GM23338 (cell line): ENCODE measurements around the gene DGKH. TPM values are rescaled to one million over a fixed set of nuclear protein-coding genes. Genes with fewer than 3 reads are reported as not detected.

Experiments
- ATAC-seq: fragments of 200-7000 bp; cut with Tn5 transposase; 3 replicates; pipeline ENCODE4 v1.9.1; 2020
- DNase-seq: peaks from one replicate; pipeline ENCODE4 v3.0.0-alpha.2; 2015; ENCODE audit warnings: low spot score
- H2AFZ ChIP-seq: fragments of 200-600 bp; sonication (generic); 2 replicates; pipeline ENCODE4 v1.8.0; 2016; ENCODE audit warnings: antibody characterized with exemption, mild to moderate bottlenecking, moderate library complexity
- H3F3A ChIP-seq: fragments of 200-600 bp; sonication (generic); replicated peaks from 2 replicates; pipeline ENCODE4 v1.8.0; 2017; ENCODE audit warnings: antibody characterized with exemption, mixed run types, low read depth
- H3K27ac ChIP-seq: fragments of 200-600 bp; sonication (generic); 2 replicates; pipeline ENCODE4 v1.6.1; 2016; ENCODE audit warnings: low read depth
- H3K27me3 ChIP-seq: fragments of 200-600 bp; sonication (generic); 2 replicates; pipeline ENCODE4 v1.8.0; 2016; ENCODE audit warnings: mild to moderate bottlenecking, mixed run types, moderate library complexity; ENCODE audit not compliant: insufficient read depth
- H3K36me3 ChIP-seq: fragments of 200-600 bp; sonication (generic); 2 replicates; pipeline ENCODE4 v1.8.0; 2016; ENCODE audit warnings: mild to moderate bottlenecking; ENCODE audit not compliant: insufficient read depth
- H3K4me1 ChIP-seq: fragments of 200-600 bp; sonication (generic); 2 replicates; pipeline ENCODE4 v1.8.0; 2016; ENCODE audit warnings: mild to moderate bottlenecking, moderate library complexity; ENCODE audit not compliant: insufficient read depth
- H3K4me2 ChIP-seq: fragments of 200-600 bp; sonication (generic); 2 replicates; pipeline ENCODE4 v1.7.1; 2017; ENCODE audit warnings: mixed run types
- H3K4me3 ChIP-seq: fragments of 200-600 bp; sonication (generic); 2 replicates; pipeline ENCODE4 v1.6.1; 2016; ENCODE audit warnings: mixed run types
- H3K79me2 ChIP-seq: fragments of 200-600 bp; sonication (generic); replicated peaks from 2 replicates; pipeline ENCODE4 v1.8.0; 2017; ENCODE audit warnings: mild to moderate bottlenecking; ENCODE audit not compliant: insufficient read depth
- H3K9me2 ChIP-seq: fragments of 200-600 bp; sonication (generic); 2 replicates; pipeline ENCODE4 v1.8.0; 2017; ENCODE audit not compliant: insufficient read depth
- H4K20me1 ChIP-seq: fragments of 200-600 bp; sonication (generic); replicated peaks from 2 replicates; pipeline ENCODE4 v1.8.0; 2017; ENCODE audit warnings: mild to moderate bottlenecking; ENCODE audit not compliant: insufficient read depth
- H3K27ac Mint-ChIP-seq: 2 replicates; pipeline ENCODE4 v1.8.0; 2020; ENCODE audit warnings: inconsistent platforms, mild to moderate bottlenecking, moderate library complexity, mixed read lengths
- H3K27me3 Mint-ChIP-seq: 3 replicates; pipeline ENCODE4 v1.8.0; 2022; ENCODE audit warnings: low read depth, mild to moderate bottlenecking, moderate library complexity, mixed read lengths, inconsistent platforms; ENCODE audit not compliant: insufficient read depth, poor library complexity
- H3K36me3 Mint-ChIP-seq: 3 replicates; pipeline ENCODE4 v1.8.0; 2021; ENCODE audit warnings: low read depth, mild to moderate bottlenecking, inconsistent platforms, moderate library complexity, mixed read lengths
- H3K4me1 Mint-ChIP-seq: 3 replicates; pipeline ENCODE4 v1.8.0; 2020; ENCODE audit warnings: mild to moderate bottlenecking, inconsistent platforms, mixed read lengths
- H3K4me3 Mint-ChIP-seq: 3 replicates; pipeline ENCODE4 v1.8.0; 2021; ENCODE audit warnings: moderate library complexity, mild to moderate bottlenecking, inconsistent platforms, mixed read lengths
- H3K9me3 Mint-ChIP-seq: 3 replicates; pipeline ENCODE4 v1.8.0; 2020; ENCODE audit warnings: moderate library complexity, mild to moderate bottlenecking, inconsistent platforms, mixed read lengths
- CREB1 ChIP-seq: fragments of 250-450 bp; sonication (Bioruptor Pico); IDR thresholded peaks from 2 replicates; pipeline ENCODE4 v1.5.0; 2020; ENCODE audit warnings: low read depth, mild to moderate bottlenecking, moderate library complexity
- EZH2 ChIP-seq: fragments of 200-600 bp; sonication (generic); IDR thresholded peaks from one replicate; pipeline ENCODE4 v1.8.0; 2017; ENCODE audit warnings: antibody characterized with exemption, mild to moderate bottlenecking, low read depth; ENCODE audit not compliant: unreplicated experiment
- JUNB ChIP-seq: IDR thresholded peaks from one replicate; pipeline ENCODE4 v1.6.1; 2016; ENCODE audit warnings: antibody characterized with exemption; ENCODE audit not compliant: unreplicated experiment
- POLR2AphosphoS5 ChIP-seq: IDR thresholded peaks from 2 replicates; pipeline ENCODE4 v1.6.1; 2016; ENCODE audit warnings: antibody characterized with exemption, low read depth
- STAT1 ChIP-seq: IDR thresholded peaks from one replicate; pipeline ENCODE4 v1.6.1; 2016; ENCODE audit warnings: antibody characterized with exemption; ENCODE audit not compliant: unreplicated experiment
- ZNF114 ChIP-seq: fragments of 250-450 bp; sonication (Bioruptor Pico); IDR thresholded peaks from 2 replicates; pipeline ENCODE4 v1.5.0; 2020; ENCODE audit warnings: mild to moderate bottlenecking, moderate library complexity
- ZNF331 ChIP-seq: fragments of 250-450 bp; sonication (Bioruptor Pico); IDR thresholded peaks from 2 replicates; pipeline ENCODE4 v1.5.0; 2020; ENCODE audit warnings: low read depth, mild to moderate bottlenecking, moderate library complexity
- polyA plus RNA-seq: library from polyadenylated mRNA; unstranded; fragments of >200 nt; fragmentation: Nextera tagmentation; extraction: Ambion mirVana; gene quantifications from 2 replicates; pipeline ENCODE4 v1.2.1, GENCODE V29; 2016
- total RNA-seq: library from RNA; depleted of rRNA; stranded (reverse); fragments of >200 nt; shearing (Covaris generic); gene quantifications from 2 replicates; pipeline ENCODE4 v1.2.3, GENCODE V29; 2014
- TF ChIP-seq, protein P1 (sequence below): IDR thresholded peaks from 2 replicates; pipeline ENCODE4 v1.6.1; 2016; ENCODE audit warnings: antibody characterized with exemption
- TF ChIP-seq, protein P2 (sequence below), 2 experiments: fragments of 200-600 bp in 1 of 2; sonication (generic) in 1 of 2; conservative IDR thresholded peaks; 2 replicates each; pipeline versions ENCODE4 v1.5.1 to v1.6.1; 2016 to 2017; ENCODE audit warnings: antibody characterized with exemption in 2 of 2, low read depth in 2 of 2, mild to moderate bottlenecking in 2 of 2, moderate library complexity in 1 of 2
- TF ChIP-seq, protein P3 (sequence below): IDR thresholded peaks from one replicate; pipeline ENCODE4 v1.6.1; 2018; ENCODE audit warnings: antibody characterized with exemption; ENCODE audit not compliant: unreplicated experiment

Gene DGKH
- total and polyA plus RNA-seq, 2 experiments from 2014 or later, result 2.1 to 7.5 TPM

DNA sequence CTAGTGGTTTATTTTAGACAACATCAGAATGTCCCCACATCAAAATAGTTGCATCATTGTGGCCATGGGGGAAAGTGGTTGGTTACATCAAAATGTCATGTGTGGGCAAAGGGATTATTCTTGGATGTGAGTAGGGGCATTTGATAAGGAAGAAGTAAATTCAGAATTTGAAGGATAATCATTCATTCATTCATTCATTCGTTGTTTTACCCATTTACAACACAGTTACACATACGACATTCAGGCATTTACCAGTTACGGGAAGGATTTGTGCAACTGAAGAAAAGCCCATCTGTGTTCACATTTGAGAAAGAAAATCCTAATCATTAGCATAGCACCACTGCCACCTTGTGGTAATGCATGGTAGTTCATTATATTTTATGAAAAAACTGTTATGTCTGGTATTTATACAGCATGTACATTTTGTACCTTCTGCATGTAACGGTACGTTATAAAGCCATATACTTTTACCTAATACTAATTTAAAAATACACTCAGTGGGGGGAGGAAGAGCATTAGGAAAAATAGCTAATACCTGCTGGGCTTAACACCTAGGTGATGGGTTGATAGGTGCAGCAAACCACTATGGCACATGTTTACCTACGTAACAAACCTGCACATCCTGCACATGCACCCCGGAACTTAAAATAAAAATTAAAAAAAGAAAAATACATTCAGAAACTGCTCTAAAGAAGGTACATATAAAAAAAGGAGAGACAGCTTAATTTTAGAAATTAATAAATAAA lies 62.1 kb downstream of the DGKH start:
- DNase-seq (peak; percentile 62), ATAC-seq (no peak)
- H3K4me1 Mint-ChIP-seq, result peaks cover 14% of the 10 kb centered on the region

DNA sequence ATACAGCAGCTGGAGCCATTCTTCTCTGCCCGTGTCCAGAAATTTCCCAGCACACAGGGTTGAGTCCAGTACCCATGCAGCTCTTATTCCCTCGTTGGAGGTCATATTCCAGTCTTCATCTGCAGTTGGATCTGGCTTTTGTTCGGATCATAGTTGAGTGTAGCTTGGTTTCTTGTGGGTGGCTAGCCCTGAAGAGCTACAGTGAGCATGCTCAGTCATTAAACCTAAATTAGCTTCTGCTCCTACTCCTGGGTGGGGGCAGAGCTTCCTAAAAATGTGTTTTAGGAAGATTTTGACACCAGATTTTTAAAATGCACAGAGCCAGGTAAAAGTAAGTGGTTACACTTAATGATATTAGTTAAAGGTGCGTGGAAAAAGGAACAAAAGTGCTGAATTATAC lies 64.4 kb downstream of the DGKH start:
- no peaks in the 10 kb centered on the region for H3F3A ChIP-seq

More for the DNA sequence above, 62.1 kb downstream of the DGKH start:
- Histone ChIP-seq H3K4me2 (no peak overlapping the region), H3K4me3 (no peak overlapping the region), H3K27me3 (no peaks in the 10 kb centered on the region), H3K79me2 (no peaks in the 10 kb centered on the region), H3K4me1 (no peaks in the 10 kb centered on the region), H3F3A (no peaks in the 10 kb centered on the region), H2AFZ (no peak overlapping the region), H3K27ac (no peak overlapping the region), H4K20me1 (no peaks in the 10 kb centered on the region), H3K9me2 (no peaks in the 10 kb centered on the region), H3K36me3 (no peaks in the 10 kb centered on the region)
- Mint-ChIP-seq H3K27ac (no peak overlapping the region), H3K4me3 (no peak overlapping the region), H3K27me3 (peaks cover 2% of the 10 kb centered on the region), H3K36me3 (no peaks in the 10 kb centered on the region), H3K9me3 (no peaks in the 10 kb centered on the region)
- TF ChIP-seq POLR2AphosphoS5, result no peak
- TF ChIP-seq, protein P1, sequence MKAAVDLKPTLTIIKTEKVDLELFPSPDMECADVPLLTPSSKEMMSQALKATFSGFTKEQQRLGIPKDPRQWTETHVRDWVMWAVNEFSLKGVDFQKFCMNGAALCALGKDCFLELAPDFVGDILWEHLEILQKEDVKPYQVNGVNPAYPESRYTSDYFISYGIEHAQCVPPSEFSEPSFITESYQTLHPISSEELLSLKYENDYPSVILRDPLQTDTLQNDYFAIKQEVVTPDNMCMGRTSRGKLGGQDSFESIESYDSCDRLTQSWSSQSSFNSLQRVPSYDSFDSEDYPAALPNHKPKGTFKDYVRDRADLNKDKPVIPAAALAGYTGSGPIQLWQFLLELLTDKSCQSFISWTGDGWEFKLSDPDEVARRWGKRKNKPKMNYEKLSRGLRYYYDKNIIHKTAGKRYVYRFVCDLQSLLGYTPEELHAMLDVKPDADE, result no peak
- TF ChIP-seq CREB1, result no peak
- no peak for TF ChIP-seq ZNF114
- TF ChIP-seq, protein P2, sequence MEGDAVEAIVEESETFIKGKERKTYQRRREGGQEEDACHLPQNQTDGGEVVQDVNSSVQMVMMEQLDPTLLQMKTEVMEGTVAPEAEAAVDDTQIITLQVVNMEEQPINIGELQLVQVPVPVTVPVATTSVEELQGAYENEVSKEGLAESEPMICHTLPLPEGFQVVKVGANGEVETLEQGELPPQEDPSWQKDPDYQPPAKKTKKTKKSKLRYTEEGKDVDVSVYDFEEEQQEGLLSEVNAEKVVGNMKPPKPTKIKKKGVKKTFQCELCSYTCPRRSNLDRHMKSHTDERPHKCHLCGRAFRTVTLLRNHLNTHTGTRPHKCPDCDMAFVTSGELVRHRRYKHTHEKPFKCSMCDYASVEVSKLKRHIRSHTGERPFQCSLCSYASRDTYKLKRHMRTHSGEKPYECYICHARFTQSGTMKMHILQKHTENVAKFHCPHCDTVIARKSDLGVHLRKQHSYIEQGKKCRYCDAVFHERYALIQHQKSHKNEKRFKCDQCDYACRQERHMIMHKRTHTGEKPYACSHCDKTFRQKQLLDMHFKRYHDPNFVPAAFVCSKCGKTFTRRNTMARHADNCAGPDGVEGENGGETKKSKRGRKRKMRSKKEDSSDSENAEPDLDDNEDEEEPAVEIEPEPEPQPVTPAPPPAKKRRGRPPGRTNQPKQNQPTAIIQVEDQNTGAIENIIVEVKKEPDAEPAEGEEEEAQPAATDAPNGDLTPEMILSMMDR (conservative IDR thresholded peaks at IDR 0.05; ENCODE audit: low read depth in 2 of 2), result peak; percentile 62 to 91

DNA sequence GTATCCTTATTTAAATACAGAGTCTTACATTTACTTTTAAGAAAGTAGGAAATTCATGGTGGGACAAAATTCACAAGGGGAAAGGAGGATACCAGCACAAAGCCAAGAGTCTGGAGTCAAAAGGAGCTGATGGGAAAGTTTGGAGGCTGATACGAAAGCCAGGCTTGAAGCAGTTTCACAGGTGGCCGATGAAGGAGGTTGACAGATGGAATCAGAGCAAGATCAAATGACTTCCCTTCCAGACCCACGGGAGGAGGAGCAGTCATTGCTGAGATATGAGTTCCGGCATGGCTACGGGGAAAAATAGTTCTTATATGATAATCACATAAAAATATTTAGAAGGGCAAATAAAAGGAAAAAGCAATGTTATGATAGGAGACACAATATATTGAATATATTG lies 65.0 kb downstream of the DGKH start:
- no peak for DNase-seq
- no peak overlapping the region for H3K4me3 ChIP-seq
- H3K79me2 ChIP-seq, result no peaks in the 10 kb centered on the region
- no peak overlapping the region for H3K27ac ChIP-seq
- no peak overlapping the region for H2AFZ ChIP-seq
- Mint-ChIP-seq H3K9me3 (no peaks in the 10 kb centered on the region), H3K27ac (no peak overlapping the region), H3K27me3 (peaks cover 2% of the 10 kb centered on the region), H3K4me1 (peaks cover 8% of the 10 kb centered on the region), H3K4me3 (no peak overlapping the region), H3K36me3 (no peaks in the 10 kb centered on the region)
- no peaks in the 10 kb centered on the region for H3K36me3 ChIP-seq
- ATAC-seq, result no peak
- H3K27me3 ChIP-seq, result no peaks in the 10 kb centered on the region
- H4K20me1 ChIP-seq, result no peaks in the 10 kb centered on the region
- no peaks in the 10 kb centered on the region for H3K9me2 ChIP-seq
- H3F3A ChIP-seq, result no peaks in the 10 kb centered on the region
- H3K4me1 ChIP-seq, result no peaks in the 10 kb centered on the region
- H3K4me2 ChIP-seq, result no peak overlapping the region
- TF ChIP-seq POLR2AphosphoS5, result no peak
- TF ChIP-seq CREB1, result no peak
- no peak for TF ChIP-seq STAT1
- TF ChIP-seq EZH2, result no peak
- TF ChIP-seq, protein P2 (conservative IDR thresholded peaks at IDR 0.05; ENCODE audit: low read depth in 2 of 2), result no peak
- TF ChIP-seq, protein P3, sequence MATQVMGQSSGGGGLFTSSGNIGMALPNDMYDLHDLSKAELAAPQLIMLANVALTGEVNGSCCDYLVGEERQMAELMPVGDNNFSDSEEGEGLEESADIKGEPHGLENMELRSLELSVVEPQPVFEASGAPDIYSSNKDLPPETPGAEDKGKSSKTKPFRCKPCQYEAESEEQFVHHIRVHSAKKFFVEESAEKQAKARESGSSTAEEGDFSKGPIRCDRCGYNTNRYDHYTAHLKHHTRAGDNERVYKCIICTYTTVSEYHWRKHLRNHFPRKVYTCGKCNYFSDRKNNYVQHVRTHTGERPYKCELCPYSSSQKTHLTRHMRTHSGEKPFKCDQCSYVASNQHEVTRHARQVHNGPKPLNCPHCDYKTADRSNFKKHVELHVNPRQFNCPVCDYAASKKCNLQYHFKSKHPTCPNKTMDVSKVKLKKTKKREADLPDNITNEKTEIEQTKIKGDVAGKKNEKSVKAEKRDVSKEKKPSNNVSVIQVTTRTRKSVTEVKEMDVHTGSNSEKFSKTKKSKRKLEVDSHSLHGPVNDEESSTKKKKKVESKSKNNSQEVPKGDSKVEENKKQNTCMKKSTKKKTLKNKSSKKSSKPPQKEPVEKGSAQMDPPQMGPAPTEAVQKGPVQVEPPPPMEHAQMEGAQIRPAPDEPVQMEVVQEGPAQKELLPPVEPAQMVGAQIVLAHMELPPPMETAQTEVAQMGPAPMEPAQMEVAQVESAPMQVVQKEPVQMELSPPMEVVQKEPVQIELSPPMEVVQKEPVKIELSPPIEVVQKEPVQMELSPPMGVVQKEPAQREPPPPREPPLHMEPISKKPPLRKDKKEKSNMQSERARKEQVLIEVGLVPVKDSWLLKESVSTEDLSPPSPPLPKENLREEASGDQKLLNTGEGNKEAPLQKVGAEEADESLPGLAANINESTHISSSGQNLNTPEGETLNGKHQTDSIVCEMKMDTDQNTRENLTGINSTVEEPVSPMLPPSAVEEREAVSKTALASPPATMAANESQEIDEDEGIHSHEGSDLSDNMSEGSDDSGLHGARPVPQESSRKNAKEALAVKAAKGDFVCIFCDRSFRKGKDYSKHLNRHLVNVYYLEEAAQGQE, result no peak
- TF ChIP-seq JUNB, result no peak

More for the DNA sequence above, 64.4 kb downstream of the DGKH start:
- Histone ChIP-seq H3K4me3 (no peak overlapping the region), H3K36me3 (no peaks in the 10 kb centered on the region), H3K27ac (no peak overlapping the region), H4K20me1 (no peaks in the 10 kb centered on the region), H3K27me3 (no peaks in the 10 kb centered on the region), H3K79me2 (no peaks in the 10 kb centered on the region), H3K9me2 (no peaks in the 10 kb centered on the region), H2AFZ (no peak overlapping the region), H3K4me2 (no peak overlapping the region), H3K4me1 (no peaks in the 10 kb centered on the region)
- Mint-ChIP-seq H3K9me3 (no peaks in the 10 kb centered on the region), H3K27me3 (peaks cover 2% of the 10 kb centered on the region), H3K4me3 (no peak overlapping the region), H3K4me1 (peaks cover 6% of the 10 kb centered on the region), H3K27ac (no peak overlapping the region), H3K36me3 (no peaks in the 10 kb centered on the region)
- ATAC-seq (no peak), DNase-seq (no peak)
- no peak for TF ChIP-seq CREB1
- TF ChIP-seq EZH2, result no peak
- no peak for TF ChIP-seq ZNF114
- TF ChIP-seq ZNF331 (CRISPR knock-in tag), result no peak
